Measurements from ENCODE around the gene MAGIX.

MAGIX gene

GRCh38 chrX:49208399-49208798 lies 45.8 kb downstream of the MAGIX start:
- no peak for DNase-seq

DNA sequence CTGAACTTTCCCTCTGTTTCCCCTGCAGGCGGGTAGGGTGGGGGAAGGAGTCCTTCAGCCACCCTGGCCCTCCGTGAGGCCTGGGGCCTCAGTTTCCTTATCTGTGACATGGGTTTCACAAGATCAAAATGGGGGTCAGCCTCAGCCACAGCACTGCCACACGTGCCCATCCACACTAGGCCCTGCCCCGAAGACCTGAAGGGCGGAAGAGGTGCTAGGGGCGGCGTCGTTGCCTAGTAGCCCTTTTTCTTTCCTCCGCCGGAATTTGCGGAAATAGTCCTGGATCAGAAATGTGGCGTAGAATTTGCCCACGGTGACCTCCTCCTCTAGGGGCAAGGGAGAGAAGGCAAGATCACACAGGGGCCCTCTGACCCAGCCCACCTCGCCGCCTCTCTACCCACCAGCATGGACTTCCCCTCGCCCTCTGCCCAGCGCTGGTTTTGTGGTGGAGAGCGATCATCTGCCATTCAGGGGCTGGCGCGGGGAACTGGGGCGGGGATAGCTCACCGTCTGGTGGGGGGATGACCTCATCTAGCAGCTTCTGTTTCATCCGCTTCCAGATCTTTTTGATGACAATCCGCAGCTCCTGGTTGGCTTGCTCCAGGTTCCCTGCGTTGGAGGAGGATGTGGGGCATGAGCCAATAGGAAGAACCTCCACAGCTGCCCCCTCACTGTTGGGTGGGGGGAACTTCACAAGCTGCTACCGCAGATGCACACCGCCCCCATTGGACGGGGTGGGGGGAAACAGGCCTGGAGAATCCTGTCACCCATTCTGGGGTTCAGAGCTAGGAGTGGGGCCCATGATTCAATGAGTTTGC lies 47.1 kb downstream of the MAGIX start:
- DNase-seq: no peak

DNA sequence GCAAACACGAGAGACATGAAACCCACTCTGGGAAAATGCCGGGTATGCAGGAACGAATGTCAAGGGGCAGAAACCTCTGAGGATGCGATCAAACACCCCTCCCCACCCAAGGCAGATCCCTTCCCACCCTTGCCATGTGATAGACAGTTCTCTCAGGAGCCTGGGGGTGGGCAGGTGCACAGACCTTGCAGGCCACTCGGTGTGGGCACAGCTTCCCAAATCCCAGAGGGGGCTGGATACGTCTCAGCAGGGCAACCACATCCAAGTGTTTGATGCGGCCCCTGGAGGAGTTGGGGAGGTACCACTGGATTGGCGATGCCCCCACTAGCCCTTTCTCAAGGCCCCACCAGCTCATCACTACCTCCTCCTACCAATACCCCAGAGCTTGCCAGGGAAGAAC lies 47.8 kb downstream of the MAGIX start:
- DNase-seq: no peak

DNA sequence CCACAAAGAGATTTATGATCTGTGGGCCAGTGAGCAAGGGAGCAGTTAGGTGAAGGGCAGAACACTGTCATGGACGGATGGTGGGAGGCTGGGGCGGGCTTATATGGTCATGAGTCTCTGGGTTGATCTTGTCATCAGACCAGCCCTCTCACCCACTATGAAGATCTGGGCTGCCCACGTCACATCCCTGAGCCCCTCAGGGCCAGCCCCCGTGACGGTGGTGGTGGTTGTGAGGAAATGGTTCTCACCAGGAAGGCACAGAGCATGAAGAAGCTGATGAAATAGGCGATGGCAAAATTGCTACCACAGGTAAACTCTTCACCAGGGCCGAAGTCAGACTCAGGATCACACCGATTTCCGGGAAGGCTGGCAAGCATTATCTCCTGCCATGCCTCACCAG lies 48.5 kb downstream of the MAGIX start:
- DNase-seq: no peak

DNA sequence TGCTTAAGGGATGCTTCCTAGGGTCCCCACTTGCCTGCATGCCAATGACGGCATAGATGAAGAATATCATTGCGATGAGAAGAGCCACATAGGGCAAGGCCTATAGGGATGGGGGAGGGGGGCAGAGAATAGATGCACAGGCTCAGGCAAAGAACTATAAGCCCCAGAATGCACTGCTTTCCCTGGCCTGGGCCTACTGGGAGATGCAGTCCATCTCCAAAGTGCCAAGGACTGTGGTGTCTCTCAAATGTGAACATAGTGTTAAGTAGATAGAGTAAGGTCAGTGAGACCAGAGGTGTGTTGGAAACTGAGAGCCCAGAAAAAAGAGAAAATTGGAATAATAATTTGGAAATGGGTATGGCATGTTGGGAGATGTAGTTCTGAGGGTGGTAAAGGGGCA lies 49.7 kb downstream of the MAGIX start:
- DNase-seq: no peak

DNA sequence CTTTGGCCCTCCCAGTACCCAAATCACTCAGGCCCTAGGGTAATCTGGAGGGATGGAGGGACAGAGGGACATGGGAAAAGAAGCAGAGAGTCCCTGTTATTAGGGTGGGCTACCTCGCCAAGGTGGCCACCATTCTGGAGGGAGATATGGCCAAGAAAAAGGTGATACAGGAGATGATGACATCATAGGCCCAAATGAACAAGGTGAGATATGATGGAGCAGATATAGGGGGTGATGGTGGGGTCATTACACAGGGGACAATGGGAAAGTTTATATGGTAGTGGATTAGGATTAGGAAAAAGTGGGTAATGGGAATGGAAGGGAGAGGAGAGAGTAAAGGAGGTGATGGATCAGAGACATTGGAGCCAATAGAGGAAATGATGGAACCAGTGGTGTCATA lies 50.3 kb downstream of the MAGIX start:
- no peak for DNase-seq

DNA sequence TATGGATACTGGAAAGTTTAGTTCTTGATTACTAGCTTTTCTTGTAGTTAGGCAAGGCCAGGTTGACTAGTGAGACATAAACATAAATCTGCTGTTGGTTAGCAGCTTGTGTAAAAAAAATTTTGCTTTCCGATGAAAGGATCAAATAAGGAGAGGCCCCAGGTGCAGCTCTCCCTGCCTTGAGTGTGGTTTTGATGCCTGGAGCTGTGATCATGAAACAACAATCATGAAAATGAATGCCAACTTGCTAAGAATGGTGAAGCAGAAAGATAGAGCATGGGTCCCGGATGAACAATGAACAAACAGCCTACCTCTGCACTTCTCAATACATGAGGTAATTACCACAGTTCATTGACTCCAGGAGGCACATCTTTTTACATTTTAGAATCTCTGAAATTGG lies 51.9 kb downstream of the MAGIX start:
- DNase-seq: no peak

- DNase-seq: no peak
Observed at GRCh38 chrX:49214996-49215526, 52.5 kb downstream of the MAGIX start.
